K562 (cell line): ENCODE measurements around the gene RASD2. TPM values are rescaled to one million over a fixed set of nuclear protein-coding genes. Genes with fewer than 3 reads are reported as not detected.

Experiments
- BHLHE40 ChIP-seq: IDR thresholded peaks from 2 replicates; pipeline ENCODE4 v1.6.1; 2011; ENCODE audit warnings: low read length, improper control_type of control experiment
- CEBPG ChIP-seq, 3 experiments: fragments of 200-800 bp in 1 of 3; sonication (Bioruptor generic) in 1 of 3; sonication (generic) in 1 of 3; formaldehyde crosslinking in 1 of 3; IDR thresholded peaks in 2 of 3; conservative IDR thresholded peaks in 1 of 3; 2 replicates each; pipeline versions ENCODE4 v1.6.1 to v1.8.0; 2016 to 2022; ENCODE audit warnings: missing compliant biosample characterization in 2 of 3, missing genetic modification characterization in 2 of 3, mild to moderate bottlenecking in 1 of 3, missing genetic modification reagents in 1 of 3
- FOXA3 ChIP-seq, 2 experiments: fragments of 450-650 bp in 1 of 2; sonication (generic) in 1 of 2; formaldehyde crosslinking; IDR thresholded peaks in 1 of 2; conservative IDR thresholded peaks in 1 of 2; 2 replicates each; pipeline versions ENCODE4 v1.4.0 to v1.8.0; 2020 to 2022; ENCODE audit warnings: mild to moderate bottlenecking in 2 of 2, missing genetic modification reagents in 1 of 2
- GATA2 ChIP-seq: sonication (generic); formaldehyde crosslinking; IDR thresholded peaks from 2 replicates; pipeline ENCODE4 v1.4.0; 2020; ENCODE audit warnings: mild to moderate bottlenecking, missing genetic modification reagents
- HIVEP1 ChIP-seq: fragments of 250-450 bp; sonication (Bioruptor Pico); IDR thresholded peaks from 2 replicates; pipeline ENCODE4 v1.4.0; 2020; ENCODE audit warnings: mild to moderate bottlenecking
- IRF2 ChIP-seq: sonication (generic); formaldehyde crosslinking; IDR thresholded peaks from 2 replicates; pipeline ENCODE4 v1.8.1; 2022; ENCODE audit warnings: mild to moderate bottlenecking, missing genetic modification reagents
- KDM4B ChIP-seq, 2 experiments: fragments of 450-650 bp in 1 of 2; sonication (generic) in 1 of 2; IDR thresholded peaks; 2 replicates each; pipeline ENCODE4 v1.6.1; 2016 to 2017; ENCODE audit warnings: borderline replicate concordance in 2 of 2, antibody characterized with exemption in 1 of 2, low read depth in 1 of 2, mild to moderate bottlenecking in 1 of 2
- KLF13 ChIP-seq: fragments of 450-650 bp; IDR thresholded peaks from 2 replicates; pipeline ENCODE4 v1.6.1; 2016; ENCODE audit warnings: missing genetic modification characterization, low read depth, mild to moderate bottlenecking, missing compliant biosample characterization, moderate library complexity, borderline replicate concordance
- MXD1 ChIP-seq: fragments of 250-450 bp; sonication (Bioruptor Pico); IDR thresholded peaks from 2 replicates; pipeline ENCODE4 v1.8.0; 2021; ENCODE audit warnings: borderline replicate concordance, mild to moderate bottlenecking, moderate library complexity; ENCODE audit not compliant: poor library complexity, severe bottlenecking
- NCOA2 ChIP-seq, 2 experiments: fragments of 450-650 bp; IDR thresholded peaks; 2 replicates each; pipeline ENCODE4 v1.6.1; 2018; ENCODE audit warnings: mild to moderate bottlenecking in 2 of 2, moderate library complexity in 1 of 2; ENCODE audit not compliant: partially characterized antibody in 2 of 2
- PCBP2 ChIP-seq: fragments of 200-400 bp; formaldehyde crosslinking; IDR thresholded peaks from 2 replicates; pipeline ENCODE4 v1.6.1; 2018; ENCODE audit warnings: low read length, low read depth, mild to moderate bottlenecking, moderate library complexity; ENCODE audit not compliant: poor library complexity, severe bottlenecking
- PHB2 ChIP-seq: fragments of 450-650 bp; IDR thresholded peaks from 2 replicates; pipeline ENCODE4 v1.6.1; 2017; ENCODE audit warnings: low read depth
- POLR2A ChIP-seq: fragments of 450-650 bp; conservative IDR thresholded peaks from 2 replicates; pipeline ENCODE4 v1.6.1; 2016
- RBM15 ChIP-seq: fragments of 200-400 bp; formaldehyde crosslinking; IDR thresholded peaks from 2 replicates; pipeline ENCODE4 v1.6.1; 2018; ENCODE audit warnings: mild to moderate bottlenecking, low read length, moderate library complexity; ENCODE audit not compliant: insufficient read depth
- RBM39 ChIP-seq: fragments of 200-400 bp; formaldehyde crosslinking; optimal IDR thresholded peaks from 2 replicates; pipeline ENCODE3; 2018; ENCODE audit warnings: low read depth, low read length
- SETDB1 ChIP-seq: IDR thresholded peaks from one replicate; pipeline ENCODE4 v1.6.1; 2012; ENCODE audit warnings: low read length, control low read depth, inconsistent platforms
- SMC3 ChIP-seq: conservative IDR thresholded peaks from 2 replicates; pipeline ENCODE4 v1.6.1; 2011; ENCODE audit warnings: low read depth, low read length, improper control_type of control experiment; ENCODE audit not compliant: insufficient read depth
- TGIF2 ChIP-seq: sonication (generic); formaldehyde crosslinking; IDR thresholded peaks from 2 replicates; pipeline ENCODE4 v1.8.1; 2022; ENCODE audit warnings: mild to moderate bottlenecking, missing genetic modification reagents, moderate library complexity
- U2AF1 ChIP-seq: fragments of 200-400 bp; formaldehyde crosslinking; optimal IDR thresholded peaks from 2 replicates; pipeline ENCODE3; 2017; ENCODE audit warnings: mild to moderate bottlenecking, low read depth, low read length, moderate library complexity
- ZFPM2 ChIP-seq: fragments of 250-450 bp; sonication (Bioruptor Pico); IDR thresholded peaks from 2 replicates; pipeline ENCODE4 v1.5.1; 2022; ENCODE audit warnings: mild to moderate bottlenecking
- ZNF124 ChIP-seq: sonication (generic); formaldehyde crosslinking; IDR thresholded peaks from 2 replicates; pipeline ENCODE4 v1.8.1; 2022; ENCODE audit warnings: missing genetic modification reagents
- ZNF143 ChIP-seq: sonication (generic); formaldehyde crosslinking; IDR thresholded peaks from 2 replicates; pipeline ENCODE4 v1.9.0; 2022; ENCODE audit warnings: mild to moderate bottlenecking, missing genetic modification reagents
- ZNF23 ChIP-seq: fragments of 250-450 bp; sonication (Bioruptor Pico); IDR thresholded peaks from 2 replicates; pipeline ENCODE4 v1.4.0; 2020; ENCODE audit warnings: mild to moderate bottlenecking
- ZNF639 ChIP-seq, 2 experiments: fragments of 200-800 bp in 1 of 2; sonication (Bioruptor generic) in 1 of 2; sonication (generic) in 1 of 2; formaldehyde crosslinking in 1 of 2; IDR thresholded peaks in 1 of 2; conservative IDR thresholded peaks in 1 of 2; 2 replicates each; pipeline versions ENCODE4 v1.5.0 to v1.6.1; 2016 to 2020; ENCODE audit warnings: missing compliant biosample characterization in 1 of 2, missing genetic modification characterization in 1 of 2, missing genetic modification reagents in 1 of 2
- polyA plus RNA-seq, 8 experiments: library from polyadenylated mRNA; depleted of rRNA in 4 of 8; stranded (reverse) in 5 of 8; unstranded in 3 of 8; fragments of >200 nt; fragmentation: Nextera tagmentation in 2 of 8; fragmentation: Illumina TruSeq in 1 of 8; extraction: Ambion mirVana in 2 of 8; extraction: Trizol in 1 of 8; gene quantifications; 2 replicates each; pipeline versions ENCODE4 v1.2.1 to v1.2.3, GENCODE V29; 2011 to 2014; ENCODE audit warnings: inconsistent platforms in 1 of 8, missing spikeins in 1 of 8
- total RNA-seq, 7 experiments: library from RNA; depleted of rRNA in 6 of 7; stranded (reverse); fragments of >200 nt in 6 of 7; fragmentation: Illumina TruSeq in 2 of 7; extraction: Trizol in 2 of 7; gene quantifications; 2 replicates each; pipeline versions ENCODE4 v1.2.1 to v1.2.3, GENCODE V29; 2011 to 2021; ENCODE audit warnings: low replicate concordance in 1 of 7
- TF ChIP-seq, protein P1 (sequence below): fragments of 450-650 bp; formaldehyde crosslinking; conservative IDR thresholded peaks from 2 replicates; pipeline ENCODE4 v1.4.0; 2022; ENCODE audit warnings: mild to moderate bottlenecking, missing genetic modification characterization

Gene RASD2
- total and polyA plus RNA-seq, 9 of the 15 experiments (the other 6 are each of a cell fraction or from before 2014, with no cell fraction given), result 0.05 TPM; not detected in 8

DNA sequence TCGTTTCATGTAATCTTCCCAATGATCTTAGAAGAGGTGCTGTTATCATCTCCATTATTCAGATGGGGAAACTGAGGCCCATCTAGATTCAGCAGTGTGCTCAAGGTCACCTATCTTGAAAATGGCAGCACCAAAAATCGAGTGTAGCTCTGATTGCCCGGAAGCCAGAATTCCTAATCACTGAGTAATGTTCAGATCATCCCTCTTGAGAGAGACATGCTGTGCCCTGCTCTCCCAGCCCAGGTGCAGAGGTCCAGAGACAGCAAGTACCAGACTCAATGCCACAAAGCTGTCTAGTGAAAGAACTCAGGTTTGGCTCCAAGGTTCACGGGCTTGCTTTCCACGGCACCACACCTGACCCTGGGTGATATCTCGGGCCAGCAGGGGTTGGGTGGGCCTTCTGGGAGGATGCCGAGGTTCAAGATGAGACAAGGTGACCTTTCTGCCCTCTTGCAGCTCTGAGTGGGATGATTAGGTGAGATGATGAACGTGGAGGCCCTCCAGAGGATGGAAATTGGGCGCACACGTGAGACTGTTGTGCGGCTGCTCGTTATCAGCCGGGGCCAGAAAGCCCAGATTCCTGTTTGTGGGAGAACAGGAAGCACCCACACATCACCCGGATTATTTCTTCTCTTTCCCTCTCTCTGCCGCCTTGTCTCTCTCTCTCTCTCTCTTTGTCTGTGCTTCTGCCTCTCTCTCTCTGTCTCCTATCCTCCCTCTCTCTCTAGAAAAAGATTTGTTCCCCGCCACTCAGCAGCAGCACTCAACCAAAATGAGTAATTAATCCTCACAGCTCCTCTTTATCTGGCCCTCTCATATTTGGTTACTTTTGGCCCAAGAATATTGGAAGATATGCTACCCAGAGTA lies 19.0 kb upstream of the RASD2 start (continued):
- TF ChIP-seq PCBP2 (no peak), KLF13 (tag) (no peak), ZFPM2 (CRISPR knock-in tag) (no peak), GATA2 (CRISPR knock-in tag) (no peak), SMC3 (no peak), ZNF639 (CRISPR knock-in tag; conservative IDR thresholded peaks at IDR 0.05 in 1 of 2, IDR thresholded peaks at IDR 0.05 in 1 of 2) (no peak), FOXA3 (CRISPR knock-in tag; conservative IDR thresholded peaks at IDR 0.05 in 1 of 2, IDR thresholded peaks at IDR 0.05 in 1 of 2) (no peak), MXD1 (CRISPR knock-in tag) (no peak), RBM39 (no peak), ZNF23 (CRISPR knock-in tag) (no peak), ZNF143 (no peak), U2AF1 (no peak), CEBPG (CRISPR knock-in tag; IDR thresholded peaks at IDR 0.05) (no peak), CEBPG (tag; conservative IDR thresholded peaks at IDR 0.05 in 1 of 2, IDR thresholded peaks at IDR 0.05 in 1 of 2) (no peak), IRF2 (CRISPR knock-in tag) (no peak), KDM4B (IDR thresholded peaks at IDR 0.05; ENCODE audit: borderline replicate concordance in 2 of 2, low read depth in 1 of 2) (no peak), RBM15 (no peak), NCOA2 (IDR thresholded peaks at IDR 0.05; ENCODE audit: partially characterized antibody in 2 of 2) (no peak), TGIF2 (CRISPR knock-in tag) (no peak), HIVEP1 (CRISPR knock-in tag) (no peak), POLR2A (no peak), BHLHE40 (peak; percentile 93), PHB2 (no peak), ZNF124 (CRISPR knock-in tag) (no peak), SETDB1 (no peak)
- TF ChIP-seq, protein P1, sequence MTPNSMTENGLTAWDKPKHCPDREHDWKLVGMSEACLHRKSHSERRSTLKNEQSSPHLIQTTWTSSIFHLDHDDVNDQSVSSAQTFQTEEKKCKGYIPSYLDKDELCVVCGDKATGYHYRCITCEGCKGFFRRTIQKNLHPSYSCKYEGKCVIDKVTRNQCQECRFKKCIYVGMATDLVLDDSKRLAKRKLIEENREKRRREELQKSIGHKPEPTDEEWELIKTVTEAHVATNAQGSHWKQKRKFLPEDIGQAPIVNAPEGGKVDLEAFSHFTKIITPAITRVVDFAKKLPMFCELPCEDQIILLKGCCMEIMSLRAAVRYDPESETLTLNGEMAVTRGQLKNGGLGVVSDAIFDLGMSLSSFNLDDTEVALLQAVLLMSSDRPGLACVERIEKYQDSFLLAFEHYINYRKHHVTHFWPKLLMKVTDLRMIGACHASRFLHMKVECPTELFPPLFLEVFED, result 0 out of 2 replicates have a peak, but pooled peaks have one; percentile 62
